Thoracic aorta (tissue), 2 donors: ENCODE results near the gene PRTN3. TPM values are rescaled to one million over a fixed set of nuclear protein-coding genes. Genes with fewer than 3 reads are reported as not detected.

Experiments
- ATAC-seq: fragments of 150-250 bp; one replicate; pipeline ENCODE4 v1.8.0; 2017; ENCODE audit warnings: low read depth; ENCODE audit not compliant: insufficient number of reproducible peaks, low FRiP score
- DNase-seq: peaks from one replicate; pipeline ENCODE4 v3.0.0-alpha.2; 2020; ENCODE audit warnings: low spot score
- H3K27ac ChIP-seq, 2 donors: fragments of 200-600 bp; sonication (generic); 1 replicate in 1 of 2; 2 replicates in 1 of 2; pipeline ENCODE4 v1.5.1; 2016; ENCODE audit warnings: mild to moderate bottlenecking in 2 of 2, moderate library complexity in 2 of 2
- H3K27me3 ChIP-seq: fragments of 200-600 bp; sonication (generic); replicated peaks from 2 replicates; pipeline ENCODE4 v1.6.0; 2016; ENCODE audit warnings: mild to moderate bottlenecking; ENCODE audit not compliant: insufficient read depth
- H3K36me3 ChIP-seq: fragments of 200-600 bp; sonication (generic); one replicate; pipeline ENCODE4 v1.5.1; 2016
- H3K4me1 ChIP-seq, 2 donors: fragments of 200-600 bp; sonication (generic); 1 replicate in 1 of 2; 2 replicates in 1 of 2; pipeline versions ENCODE4 v1.5.1 to v1.6.0; 2016; ENCODE audit warnings: low read depth in 2 of 2, mild to moderate bottlenecking in 1 of 2; ENCODE audit not compliant: control insufficient read depth in 1 of 2
- H3K4me3 ChIP-seq: fragments of 200-600 bp; sonication (generic); 2 replicates; pipeline ENCODE4 v1.5.1; 2016; ENCODE audit warnings: mild to moderate bottlenecking
- H3K9me3 ChIP-seq: fragments of 200-600 bp; sonication (generic); 2 replicates; pipeline ENCODE4 v1.5.1; 2016
- CTCF ChIP-seq: fragments of 200-600 bp; sonication (generic); IDR thresholded peaks from one replicate; pipeline ENCODE4 v1.5.1; 2019; ENCODE audit warnings: antibody characterized with exemption
- total RNA-seq, 2 donors: library from RNA; depleted of rRNA; stranded (reverse); fragments of >200 nt; gene quantifications; one replicate each; pipeline versions ENCODE4 v1.1.0 to v1.2.3, GENCODE V29; 2016

PRTN3 gene
- total RNA-seq, 2 donors from 2014 or later: not detected

DNA sequence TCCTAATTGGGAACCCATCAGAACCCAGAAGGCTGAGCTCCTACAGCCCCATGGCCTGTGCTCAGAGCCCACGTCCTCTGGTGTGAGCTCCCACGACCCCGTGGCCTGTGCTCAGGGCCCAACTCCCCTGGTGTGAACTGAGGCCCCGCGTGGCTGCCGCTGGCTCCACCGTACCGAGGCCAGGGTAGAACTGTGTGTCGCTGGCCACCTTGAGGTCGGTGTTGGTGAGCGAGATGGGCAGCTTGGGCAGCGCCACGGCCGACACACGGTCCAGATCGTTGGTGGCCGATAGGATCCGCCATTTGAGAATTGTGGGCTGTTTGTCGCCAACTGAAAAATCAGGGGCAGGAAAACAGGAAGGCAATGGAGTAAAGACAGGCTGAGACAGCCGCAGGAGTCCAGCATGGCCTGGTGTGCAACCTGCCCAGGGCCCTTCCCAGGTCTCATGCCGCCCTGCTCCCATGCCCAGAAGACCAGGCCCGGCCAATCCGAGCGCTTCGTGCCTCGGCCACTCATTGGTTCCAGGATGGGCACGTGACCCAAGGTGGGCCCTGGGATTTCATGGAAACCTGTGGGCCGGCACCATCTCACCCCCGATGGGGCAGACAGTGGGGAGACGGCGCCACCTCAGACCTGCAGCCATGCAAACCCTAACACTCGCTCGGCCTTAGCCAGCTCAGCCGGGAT, 40.7 kb downstream of the PRTN3 start:
- H3K9me3 ChIP-seq: no peaks in the 10 kb centered on the region
- ATAC-seq: no peak
- H3K4me3 ChIP-seq: no peak overlapping the region
- H3K36me3 ChIP-seq: peaks cover 66% of the 10 kb centered on the region
- no peak for TF ChIP-seq CTCF
- H3K4me1 ChIP-seq: no peaks in the 10 kb centered on the region
- DNase-seq: no peak
- no peak overlapping the region for H3K27ac ChIP-seq
- H3K27me3 ChIP-seq: no peaks in the 10 kb centered on the region

- H3K4me1 ChIP-seq: no peaks in the 10 kb centered on the region
- TF ChIP-seq CTCF: no peak
- H3K9me3 ChIP-seq: no peaks in the 10 kb centered on the region
- peaks cover 66% of the 10 kb centered on the region for H3K36me3 ChIP-seq
- no peak for DNase-seq
- no peak overlapping the region for H3K27ac ChIP-seq
- no peak for ATAC-seq
- H3K4me3 ChIP-seq: no peak overlapping the region
- H3K27me3 ChIP-seq: no peaks in the 10 kb centered on the region
Measured at GRCh38 chr19:882871-883497, 42.2 kb downstream of the PRTN3 start.

- no peak overlapping the region for H3K27ac ChIP-seq
- H3K4me1 ChIP-seq: no peaks in the 10 kb centered on the region
- DNase-seq: no peak
- no peaks in the 10 kb centered on the region for H3K27me3 ChIP-seq
- no peaks in the 10 kb centered on the region for H3K9me3 ChIP-seq
- TF ChIP-seq CTCF: no peak
- peaks cover 66% of the 10 kb centered on the region for H3K36me3 ChIP-seq
- ATAC-seq: peak; percentile 19
- no peak overlapping the region for H3K4me3 ChIP-seq
Measured at GRCh38 chr19:883661-884211, 42.9 kb downstream of the PRTN3 start.

GRCh38 chr19:884420-885211, 43.8 kb downstream of the PRTN3 start:
- H3K9me3 ChIP-seq: no peaks in the 10 kb centered on the region
- ATAC-seq (no peak), DNase-seq (no peak)
- peaks cover 69% of the 10 kb centered on the region for H3K36me3 ChIP-seq
- no peak overlapping the region for H3K4me3 ChIP-seq
- no peaks in the 10 kb centered on the region for H3K27me3 ChIP-seq
- H3K4me1 ChIP-seq: no peaks in the 10 kb centered on the region
- H3K27ac ChIP-seq: no peak overlapping the region
- TF ChIP-seq CTCF: no peak
